Measurements from ENCODE around the gene CLECL1. TPM values are rescaled to one million over a fixed set of nuclear protein-coding genes. Genes with fewer than 3 reads are reported as not detected.

The CLECL1 gene
- total and polyA plus RNA-seq, 2 of the 13 experiments (the other 11 are each of a cell fraction or from before 2014, with no cell fraction given) = not detected

DNA sequence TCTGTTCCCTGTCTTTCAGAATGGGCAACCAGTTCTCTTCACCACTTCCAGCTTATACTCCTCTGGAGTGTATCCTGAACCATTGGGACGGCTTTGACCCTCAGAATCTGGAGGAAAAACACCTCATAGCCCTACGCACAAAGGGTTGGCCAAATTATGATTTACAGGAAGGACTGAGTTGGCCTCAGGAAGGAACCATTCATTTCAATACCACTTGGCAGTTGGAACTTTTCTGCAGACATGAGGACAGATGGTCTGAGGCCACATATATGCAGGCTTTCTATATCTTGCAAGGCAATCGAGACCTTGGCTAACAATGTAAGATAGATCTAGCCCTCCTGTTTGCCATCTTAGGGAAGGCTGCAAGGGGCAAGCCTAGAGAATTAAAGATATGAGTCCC, 24.0 kb downstream of the CLECL1 start (continued):
- TF ChIP-seq ZNF605 (CRISPR knock-in tag; IDR thresholded peaks at IDR 0.05) = no peak
- TF ChIP-seq ZNF274 (CRISPR knock-in tag; IDR thresholded peaks at IDR 0.05) = no peak

DNA sequence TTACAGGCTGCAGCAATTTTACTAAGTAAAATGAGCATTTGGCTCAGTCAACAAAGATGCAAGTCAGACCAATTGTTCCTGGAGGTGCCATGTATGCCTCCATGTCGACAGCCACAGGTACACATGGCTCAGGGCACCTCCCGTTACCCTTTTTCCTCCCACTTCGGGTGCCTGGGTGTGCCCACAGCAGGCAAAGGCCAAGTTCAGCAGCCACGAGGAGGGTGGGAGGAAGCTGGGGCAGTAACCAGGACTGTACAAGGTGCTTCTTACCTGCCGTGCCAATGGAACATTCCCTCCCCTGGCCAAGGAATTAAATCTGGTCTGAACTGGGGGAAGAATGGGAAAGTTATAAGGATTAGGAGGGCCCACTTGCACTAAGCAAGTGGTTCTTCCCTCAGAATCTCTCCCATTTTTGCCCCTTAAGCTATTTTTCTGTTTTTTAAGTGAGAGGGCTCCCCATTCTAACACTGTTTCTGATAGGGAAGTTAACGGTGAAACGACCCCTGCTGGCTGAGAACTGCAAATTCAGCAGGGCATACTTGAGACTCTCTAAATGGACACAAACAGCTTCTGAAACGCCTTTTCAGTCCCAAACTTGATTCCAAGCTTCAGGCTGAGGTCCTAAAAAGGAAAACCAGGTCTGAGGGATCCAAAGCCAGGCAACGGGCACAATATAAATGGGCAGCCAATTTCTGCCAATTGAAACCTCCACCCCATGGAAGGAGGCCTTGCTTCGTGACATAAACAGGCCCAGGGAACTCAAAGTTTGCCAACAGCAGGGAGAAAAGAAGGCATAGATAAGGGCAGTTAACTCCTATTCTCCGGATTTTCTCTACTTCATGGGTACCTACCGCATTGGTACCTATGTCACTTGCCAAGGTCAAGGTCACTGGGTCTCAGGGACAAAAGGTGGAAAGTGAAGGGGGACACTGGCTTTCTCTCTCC, 24.8 kb downstream of the CLECL1 start:
- no peaks in the 10 kb centered on the region for H3K9me3 ChIP-seq (ENCODE audit: low read length)
- no peaks in the 10 kb centered on the region for H3K79me2 ChIP-seq (ENCODE audit: insufficient read depth, low read length)
- ATAC-seq (peak; percentile 95), DNase-seq (ENCODE audit: low spot score) (peak; percentile 31), FAIRE-seq (peak; percentile 90)
- H3K27ac ChIP-seq (ENCODE audit: extremely low read length, insufficient read depth, low read length) = no peak overlapping the region
- CTCF ChIA-PET (ENCODE audit: low intra/inter-chr PET ratio, low total read pairs) = interaction anchor here (1.1 to 4.4 kb wide), 4 partner anchors 71 to 377 kb away, joined by 3 to 52 read pairs (median 4); no protein-coding TSS in a partner anchor
- H3K4me3 ChIP-seq (replicated peaks in 1 of 3; ENCODE audit: insufficient read depth in 1 of 3, low read depth in 2 of 3, low read length in 3 of 3) = peak overlapping the region in 1 of 3 experiments; percentile 49; a peak in 2 of 6 replicates
- peak overlapping the region; percentile 89 for H3K4me2 ChIP-seq (ENCODE audit: low read depth, low read length)
- in situ Hi-C loops (cut with HindIII; ENCODE audit: extremely low pct_ligation_motif_present, low pct_unique_long_range_greater_than_20kb) (loop anchor here (5.0 kb wide), 1 partner anchor 61 kb away; no protein-coding TSS in a partner anchor), intact Hi-C loops (cut with micrococcal nuclease; ENCODE audit: unreplicated experiment) (loop anchor here (1.0 to 5.0 kb wide), 3 partner anchors 74 to 376 kb away; no protein-coding TSS in a partner anchor)
- WGBS (ENCODE audit: low lambda C conversion rate) = 11% methylated on average over 12 of the region's 12 CpGs
- H3K4me1 ChIP-seq (ENCODE audit: insufficient read depth, low read length) = peaks cover 13% of the 10 kb centered on the region; the same call in 1 of the 2 replicates
- POLR2A ChIA-PET = no interaction called here
- no peaks in the 10 kb centered on the region for H4K20me1 ChIP-seq (ENCODE audit: insufficient read depth, low read length)
- no peak overlapping the region for H3K9ac ChIP-seq (ENCODE audit: insufficient read depth, low read depth, low read length)
- H3K27me3 ChIP-seq (ENCODE audit: control insufficient read depth in 1 of 2, insufficient read depth in 2 of 2, low read length in 2 of 2) = peaks cover 2 to 9% of the 10 kb centered on the region in 2 experiments; a peak in 2 of 5 replicates
- H3K36me3 ChIP-seq (replicated peaks in 1 of 2; ENCODE audit: control insufficient read depth in 1 of 2, insufficient read depth in 2 of 2, low read length in 2 of 2) = no peaks in the 10 kb centered on the region
- no TSS peak for BruUV-seq (replicated peaks)
- H2AFZ ChIP-seq (ENCODE audit: low read length) = peak overlapping the region; percentile 93
- TF ChIP-seq ELF4 (CRISPR knock-in tag; IDR thresholded peaks at IDR 0.05; ENCODE audit: borderline replicate concordance) = no peak
- TF ChIP-seq ZFP82 (CRISPR knock-in tag; IDR thresholded peaks at IDR 0.05; ENCODE audit: borderline replicate concordance) = 0 out of 2 replicates have a peak, but pooled peaks have one; percentile 43
- TF ChIP-seq ZBTB3 (CRISPR knock-in tag; IDR thresholded peaks at IDR 0.05; ENCODE audit: borderline replicate concordance, low read depth) = no peak
- no peak for TF ChIP-seq RCOR2 (CRISPR knock-in tag; IDR thresholded peaks at IDR 0.05)
- TF ChIP-seq, protein P1, sequence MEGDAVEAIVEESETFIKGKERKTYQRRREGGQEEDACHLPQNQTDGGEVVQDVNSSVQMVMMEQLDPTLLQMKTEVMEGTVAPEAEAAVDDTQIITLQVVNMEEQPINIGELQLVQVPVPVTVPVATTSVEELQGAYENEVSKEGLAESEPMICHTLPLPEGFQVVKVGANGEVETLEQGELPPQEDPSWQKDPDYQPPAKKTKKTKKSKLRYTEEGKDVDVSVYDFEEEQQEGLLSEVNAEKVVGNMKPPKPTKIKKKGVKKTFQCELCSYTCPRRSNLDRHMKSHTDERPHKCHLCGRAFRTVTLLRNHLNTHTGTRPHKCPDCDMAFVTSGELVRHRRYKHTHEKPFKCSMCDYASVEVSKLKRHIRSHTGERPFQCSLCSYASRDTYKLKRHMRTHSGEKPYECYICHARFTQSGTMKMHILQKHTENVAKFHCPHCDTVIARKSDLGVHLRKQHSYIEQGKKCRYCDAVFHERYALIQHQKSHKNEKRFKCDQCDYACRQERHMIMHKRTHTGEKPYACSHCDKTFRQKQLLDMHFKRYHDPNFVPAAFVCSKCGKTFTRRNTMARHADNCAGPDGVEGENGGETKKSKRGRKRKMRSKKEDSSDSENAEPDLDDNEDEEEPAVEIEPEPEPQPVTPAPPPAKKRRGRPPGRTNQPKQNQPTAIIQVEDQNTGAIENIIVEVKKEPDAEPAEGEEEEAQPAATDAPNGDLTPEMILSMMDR (CRISPR knock-in tag; IDR thresholded peaks at IDR 0.05) = peak; percentile 80
- TF ChIP-seq, protein P2, sequence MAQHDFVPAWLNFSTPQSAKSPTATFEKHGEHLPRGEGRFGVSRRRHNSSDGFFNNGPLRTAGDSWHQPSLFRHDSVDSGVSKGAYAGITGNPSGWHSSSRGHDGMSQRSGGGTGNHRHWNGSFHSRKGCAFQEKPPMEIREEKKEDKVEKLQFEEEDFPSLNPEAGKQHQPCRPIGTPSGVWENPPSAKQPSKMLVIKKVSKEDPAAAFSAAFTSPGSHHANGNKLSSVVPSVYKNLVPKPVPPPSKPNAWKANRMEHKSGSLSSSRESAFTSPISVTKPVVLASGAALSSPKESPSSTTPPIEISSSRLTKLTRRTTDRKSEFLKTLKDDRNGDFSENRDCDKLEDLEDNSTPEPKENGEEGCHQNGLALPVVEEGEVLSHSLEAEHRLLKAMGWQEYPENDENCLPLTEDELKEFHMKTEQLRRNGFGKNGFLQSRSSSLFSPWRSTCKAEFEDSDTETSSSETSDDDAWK (CRISPR knock-in tag; IDR thresholded peaks at IDR 0.05) = no peak
- TF ChIP-seq ZNF749 (CRISPR knock-in tag; IDR thresholded peaks at IDR 0.05; ENCODE audit: borderline replicate concordance) = no peak
- TF ChIP-seq SMC3 (IDR thresholded peaks at IDR 0.05; ENCODE audit: low read length) = peak; percentile 80
- TF ChIP-seq PPARG (CRISPR knock-in tag; conservative IDR thresholded peaks at IDR 0.05) = no peak
- TF ChIP-seq RBAK (CRISPR knock-in tag; IDR thresholded peaks at IDR 0.05) = no peak
- no peak for TF ChIP-seq ZNF816 (CRISPR knock-in tag; IDR thresholded peaks at IDR 0.05; ENCODE audit: borderline replicate concordance)
- TF ChIP-seq ZNF350 (CRISPR knock-in tag; IDR thresholded peaks at IDR 0.05; ENCODE audit: borderline replicate concordance, low read depth) = no peak
- peak in 1 of 2 experiments; percentile 24; a peak in 1 of 4 replicates for TF ChIP-seq MAFK (conservative IDR thresholded peaks at IDR 0.05 in 1 of 2, IDR thresholded peaks at IDR 0.05 in 1 of 2; ENCODE audit: low read length in 2 of 2)
- TF ChIP-seq ZFYVE20 (CRISPR knock-in tag; IDR thresholded peaks at IDR 0.05; ENCODE audit: borderline replicate concordance, low read depth) = no peak
- no peak for TF ChIP-seq MYC (CRISPR knock-in tag; IDR thresholded peaks at IDR 0.05; ENCODE audit: borderline replicate concordance)
- TF ChIP-seq SIN3A (IDR thresholded peaks at IDR 0.05; ENCODE audit: borderline replicate concordance, low read depth, low read length) = no peak
- TF ChIP-seq ZNF12 (CRISPR knock-in tag; IDR thresholded peaks at IDR 0.05) = no peak

Measured in HepG2 (cell line).